A673 (cell line): ENCODE measurements around the gene UBE2E1.

Experiments
- EZH2 ChIP-seq: fragments of 200-600 bp; sonication (generic); IDR thresholded peaks from 2 replicates; pipeline ENCODE4 v1.6.1; 2017; ENCODE audit warnings: borderline replicate concordance, low read depth, mild to moderate bottlenecking, mixed read lengths, antibody characterized with exemption, low read length; ENCODE audit not compliant: poor library complexity, severe bottlenecking
- TF ChIP-seq, protein P1 (sequence below): fragments of 300-800, 200-600 bp; sonication (generic); conservative IDR thresholded peaks from 2 replicates; pipeline ENCODE4 v1.5.1; 2017; ENCODE audit warnings: low read depth, mild to moderate bottlenecking, antibody characterized with exemption, low read length, moderate library complexity, mixed read lengths

DNA sequence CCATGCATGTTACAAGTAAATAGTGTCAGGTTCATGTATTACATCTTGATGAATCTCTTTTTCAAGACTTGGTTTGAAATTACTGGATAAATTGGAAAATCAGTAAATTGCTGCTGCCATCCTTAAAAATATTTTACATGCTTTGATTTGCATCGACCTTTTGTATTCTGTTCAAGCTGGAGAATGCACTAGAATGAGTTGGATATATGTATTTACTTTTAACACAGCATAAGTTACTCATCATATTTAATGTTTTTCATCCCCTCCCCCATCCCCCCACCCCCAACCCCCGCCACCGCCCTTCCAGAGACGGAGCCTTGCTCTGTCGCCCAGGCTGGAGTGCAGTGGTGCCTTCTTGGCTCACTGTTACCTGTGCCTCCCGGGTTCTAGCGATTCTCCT lies 16.8 kb downstream of the UBE2E1 start:
- no peak for TF ChIP-seq EZH2
- TF ChIP-seq, protein P1, sequence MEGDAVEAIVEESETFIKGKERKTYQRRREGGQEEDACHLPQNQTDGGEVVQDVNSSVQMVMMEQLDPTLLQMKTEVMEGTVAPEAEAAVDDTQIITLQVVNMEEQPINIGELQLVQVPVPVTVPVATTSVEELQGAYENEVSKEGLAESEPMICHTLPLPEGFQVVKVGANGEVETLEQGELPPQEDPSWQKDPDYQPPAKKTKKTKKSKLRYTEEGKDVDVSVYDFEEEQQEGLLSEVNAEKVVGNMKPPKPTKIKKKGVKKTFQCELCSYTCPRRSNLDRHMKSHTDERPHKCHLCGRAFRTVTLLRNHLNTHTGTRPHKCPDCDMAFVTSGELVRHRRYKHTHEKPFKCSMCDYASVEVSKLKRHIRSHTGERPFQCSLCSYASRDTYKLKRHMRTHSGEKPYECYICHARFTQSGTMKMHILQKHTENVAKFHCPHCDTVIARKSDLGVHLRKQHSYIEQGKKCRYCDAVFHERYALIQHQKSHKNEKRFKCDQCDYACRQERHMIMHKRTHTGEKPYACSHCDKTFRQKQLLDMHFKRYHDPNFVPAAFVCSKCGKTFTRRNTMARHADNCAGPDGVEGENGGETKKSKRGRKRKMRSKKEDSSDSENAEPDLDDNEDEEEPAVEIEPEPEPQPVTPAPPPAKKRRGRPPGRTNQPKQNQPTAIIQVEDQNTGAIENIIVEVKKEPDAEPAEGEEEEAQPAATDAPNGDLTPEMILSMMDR, result no peak
